ENCODE measurements around the gene AKR1B1.

- TF ChIP-seq, protein P1, sequence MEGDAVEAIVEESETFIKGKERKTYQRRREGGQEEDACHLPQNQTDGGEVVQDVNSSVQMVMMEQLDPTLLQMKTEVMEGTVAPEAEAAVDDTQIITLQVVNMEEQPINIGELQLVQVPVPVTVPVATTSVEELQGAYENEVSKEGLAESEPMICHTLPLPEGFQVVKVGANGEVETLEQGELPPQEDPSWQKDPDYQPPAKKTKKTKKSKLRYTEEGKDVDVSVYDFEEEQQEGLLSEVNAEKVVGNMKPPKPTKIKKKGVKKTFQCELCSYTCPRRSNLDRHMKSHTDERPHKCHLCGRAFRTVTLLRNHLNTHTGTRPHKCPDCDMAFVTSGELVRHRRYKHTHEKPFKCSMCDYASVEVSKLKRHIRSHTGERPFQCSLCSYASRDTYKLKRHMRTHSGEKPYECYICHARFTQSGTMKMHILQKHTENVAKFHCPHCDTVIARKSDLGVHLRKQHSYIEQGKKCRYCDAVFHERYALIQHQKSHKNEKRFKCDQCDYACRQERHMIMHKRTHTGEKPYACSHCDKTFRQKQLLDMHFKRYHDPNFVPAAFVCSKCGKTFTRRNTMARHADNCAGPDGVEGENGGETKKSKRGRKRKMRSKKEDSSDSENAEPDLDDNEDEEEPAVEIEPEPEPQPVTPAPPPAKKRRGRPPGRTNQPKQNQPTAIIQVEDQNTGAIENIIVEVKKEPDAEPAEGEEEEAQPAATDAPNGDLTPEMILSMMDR (conservative IDR thresholded peaks at IDR 0.05; ENCODE audit: low read length): no peak
- no peak for TF ChIP-seq EZH2phosphoT487 (IDR thresholded peaks at IDR 0.05; ENCODE audit: borderline replicate concordance, low read depth, low read length)
Observed at GRCh38 chr7:134474828-134475227, 15.9 kb upstream of the AKR1B1 start.

Measured in OCI-LY7 (cell line).